Epithelial cell of proximal tubule (primary cell): ENCODE measurements around the gene KCTD18. TPM values are rescaled to one million over a fixed set of nuclear protein-coding genes. Genes with fewer than 3 reads are reported as not detected.

Experiments
- DNase-seq: peaks from one replicate; pipeline ENCODE4 v3.0.0-alpha.2; 2011; ENCODE audit warnings: low read depth
- H3K4me3 ChIP-seq: 2 replicates; pipeline ENCODE4 v1.5.1; 2011; ENCODE audit warnings: low read depth, mild to moderate bottlenecking, low read length
- total RNA-seq: library from RNA; depleted of rRNA; stranded (reverse); fragments of >200 nt; gene quantifications from 2 replicates; pipeline ENCODE4 v1.2.3, GENCODE V29; 2015
- TF ChIP-seq, protein P1 (sequence below): conservative IDR thresholded peaks from 2 replicates; pipeline ENCODE4 v1.5.1; 2012; ENCODE audit warnings: low read depth, mild to moderate bottlenecking, low read length

Gene KCTD18
- total RNA-seq, 1 donor from 2014 or later: 11.4 TPM

DNA sequence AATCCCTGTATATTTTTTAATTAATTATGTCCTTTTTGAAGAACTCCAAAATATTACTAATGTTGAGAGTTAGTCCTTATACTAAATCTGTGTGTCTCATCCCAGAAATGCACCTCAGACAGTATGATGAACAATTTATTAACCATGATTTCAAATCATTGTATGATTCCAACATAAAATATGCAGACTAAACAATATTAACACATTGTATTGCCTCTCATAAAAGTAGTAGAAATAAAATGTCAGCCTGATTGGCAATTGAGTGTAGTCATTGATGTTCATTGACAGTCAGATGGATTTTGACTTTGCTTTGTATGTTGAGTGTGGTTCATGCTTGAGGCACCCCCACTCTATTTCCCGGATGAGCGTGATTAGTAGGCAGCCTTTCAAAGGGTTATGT lies 57.5 kb downstream of the KCTD18 start:
- TF ChIP-seq, protein P1, sequence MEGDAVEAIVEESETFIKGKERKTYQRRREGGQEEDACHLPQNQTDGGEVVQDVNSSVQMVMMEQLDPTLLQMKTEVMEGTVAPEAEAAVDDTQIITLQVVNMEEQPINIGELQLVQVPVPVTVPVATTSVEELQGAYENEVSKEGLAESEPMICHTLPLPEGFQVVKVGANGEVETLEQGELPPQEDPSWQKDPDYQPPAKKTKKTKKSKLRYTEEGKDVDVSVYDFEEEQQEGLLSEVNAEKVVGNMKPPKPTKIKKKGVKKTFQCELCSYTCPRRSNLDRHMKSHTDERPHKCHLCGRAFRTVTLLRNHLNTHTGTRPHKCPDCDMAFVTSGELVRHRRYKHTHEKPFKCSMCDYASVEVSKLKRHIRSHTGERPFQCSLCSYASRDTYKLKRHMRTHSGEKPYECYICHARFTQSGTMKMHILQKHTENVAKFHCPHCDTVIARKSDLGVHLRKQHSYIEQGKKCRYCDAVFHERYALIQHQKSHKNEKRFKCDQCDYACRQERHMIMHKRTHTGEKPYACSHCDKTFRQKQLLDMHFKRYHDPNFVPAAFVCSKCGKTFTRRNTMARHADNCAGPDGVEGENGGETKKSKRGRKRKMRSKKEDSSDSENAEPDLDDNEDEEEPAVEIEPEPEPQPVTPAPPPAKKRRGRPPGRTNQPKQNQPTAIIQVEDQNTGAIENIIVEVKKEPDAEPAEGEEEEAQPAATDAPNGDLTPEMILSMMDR: no peak
- no peak overlapping the region for H3K4me3 ChIP-seq
- DNase-seq: no peak

DNA sequence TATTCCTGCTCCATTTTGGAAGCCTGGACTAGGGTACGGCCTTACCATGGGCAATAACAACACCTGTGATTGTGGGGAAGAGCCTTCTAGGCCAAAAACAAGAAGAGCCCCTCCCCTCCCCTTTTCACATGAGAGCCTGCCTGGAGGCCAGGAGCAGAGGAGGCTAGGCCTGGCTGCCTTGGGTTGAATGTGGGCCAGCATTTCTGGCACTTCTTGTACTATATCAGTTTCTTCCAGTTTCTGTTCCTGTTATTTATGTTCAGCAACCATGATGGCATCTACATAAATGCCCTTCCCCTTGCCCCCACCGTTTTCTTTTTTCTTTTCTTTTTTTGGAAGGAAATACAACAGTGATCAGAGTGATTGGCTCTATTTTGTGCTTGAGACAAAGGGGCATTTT lies 58.4 kb downstream of the KCTD18 start:
- DNase-seq: no peak
- H3K4me3 ChIP-seq: no peak overlapping the region
- TF ChIP-seq, protein P1: no peak

DNA sequence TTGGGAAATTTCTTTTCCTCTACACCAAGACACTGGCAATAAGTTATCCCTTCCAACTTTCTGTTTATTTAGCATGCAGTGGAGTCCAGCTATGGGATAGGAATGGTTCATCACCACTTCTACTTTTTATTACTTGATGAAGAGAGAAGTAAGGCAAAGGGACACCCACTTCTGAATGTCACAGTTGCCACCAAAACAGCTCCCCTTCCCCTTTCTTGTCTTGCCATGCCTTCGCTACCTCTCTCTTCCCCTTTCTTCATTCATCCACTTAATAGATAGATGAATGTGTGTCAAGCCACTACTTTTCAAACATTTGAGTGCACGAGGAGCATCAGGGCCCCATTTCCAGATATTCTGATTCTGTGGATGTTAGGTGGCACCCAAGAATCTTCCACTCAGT lies 59.6 kb downstream of the KCTD18 start:
- H3K4me3 ChIP-seq: no peak overlapping the region
- TF ChIP-seq, protein P1: no peak
- no peak for DNase-seq

DNA sequence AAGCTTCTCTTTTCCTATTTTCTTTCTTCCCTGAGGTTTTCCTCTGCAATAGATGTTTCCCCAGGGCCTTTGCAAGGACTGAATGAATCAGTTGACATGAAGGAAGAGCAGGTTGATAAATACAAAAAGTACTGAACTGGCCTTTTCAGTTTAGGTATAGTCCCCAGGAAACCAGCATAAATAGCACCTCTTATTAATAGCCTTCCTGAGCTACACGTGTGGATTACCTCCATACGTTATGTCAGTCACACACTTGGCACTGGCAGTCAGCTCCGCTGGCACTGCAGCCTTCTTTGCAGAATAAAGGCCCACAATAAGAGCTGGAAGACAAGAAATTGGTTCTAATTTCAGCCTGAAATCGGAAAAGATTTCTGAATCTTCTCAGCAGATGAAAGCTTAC lies 60.7 kb downstream of the KCTD18 start:
- H3K4me3 ChIP-seq: no peak overlapping the region
- TF ChIP-seq, protein P1: no peak
- DNase-seq: no peak

DNA sequence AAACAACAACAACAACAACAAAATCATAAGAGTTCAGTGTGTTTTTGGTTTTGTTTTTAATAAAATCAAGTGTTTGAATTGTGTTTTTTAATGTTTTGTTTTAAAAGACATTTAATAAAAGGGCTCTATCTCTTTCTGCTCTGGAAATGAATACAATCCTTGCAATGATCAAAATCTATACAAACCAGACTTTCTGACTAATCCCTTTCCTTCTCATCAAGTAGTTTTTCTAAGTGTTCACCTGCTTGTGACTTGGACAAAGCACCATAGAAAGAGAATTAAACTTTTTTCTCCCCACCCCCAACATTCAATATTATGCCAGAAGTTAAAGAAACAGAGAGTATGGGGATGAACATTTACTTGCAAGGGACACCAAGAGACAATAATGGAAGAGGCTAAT lies 61.4 kb downstream of the KCTD18 start:
- no peak for DNase-seq
- TF ChIP-seq, protein P1: no peak
- no peak overlapping the region for H3K4me3 ChIP-seq

DNA sequence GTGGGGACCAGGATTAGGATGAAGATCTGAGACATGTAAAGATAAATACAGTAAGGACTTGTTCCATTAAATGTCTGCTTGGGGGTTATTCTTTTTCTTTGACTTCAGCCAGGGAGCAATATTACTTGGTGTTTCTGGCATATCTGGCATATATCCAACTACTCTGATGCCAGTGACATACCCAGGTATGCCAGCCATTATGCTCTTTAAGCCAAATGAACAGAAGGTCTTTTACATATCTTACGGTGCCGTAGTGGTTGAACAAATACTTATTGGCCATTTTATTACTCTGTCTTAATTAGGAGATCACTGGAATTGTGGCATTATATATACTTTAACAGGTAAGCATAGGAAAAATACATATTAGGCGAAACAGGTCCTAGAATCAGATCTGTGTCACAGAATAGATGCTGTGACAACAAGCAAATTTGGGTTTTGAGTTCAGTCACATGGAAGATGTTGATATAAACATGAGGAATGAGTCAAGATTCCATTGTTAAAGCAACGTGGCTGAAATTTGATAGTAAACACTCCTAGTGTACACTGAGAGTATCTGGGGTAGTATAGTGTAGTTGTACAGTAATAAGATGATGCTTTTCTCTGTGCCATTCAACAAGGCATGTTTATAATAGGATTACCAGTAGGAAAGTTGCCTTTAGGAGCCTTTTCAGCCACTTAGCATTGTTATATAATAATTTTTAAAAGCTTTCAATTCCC lies 62.6 kb downstream of the KCTD18 start:
- TF ChIP-seq, protein P1: no peak
- no peak overlapping the region for H3K4me3 ChIP-seq
- DNase-seq: no peak

DNA sequence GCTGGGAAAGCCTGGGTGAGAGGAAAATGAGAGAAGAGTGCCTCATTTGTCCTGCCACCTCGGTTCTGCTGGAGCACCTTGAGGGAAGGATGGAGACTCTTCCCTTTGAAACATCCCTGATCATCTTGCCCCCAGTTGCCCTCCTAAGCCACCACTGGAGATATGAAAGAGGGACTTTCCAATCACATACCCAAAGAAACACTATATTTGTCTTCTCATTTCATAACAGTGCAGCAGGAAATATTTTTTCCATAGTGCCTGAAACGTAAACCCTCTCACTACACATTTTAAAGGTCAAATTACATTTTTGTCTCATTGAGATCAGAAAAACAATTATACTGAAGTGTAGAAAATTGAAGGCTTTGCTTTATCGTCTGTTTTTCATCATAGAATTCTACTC lies 63.3 kb downstream of the KCTD18 start:
- no peak for DNase-seq
- TF ChIP-seq, protein P1: no peak
- H3K4me3 ChIP-seq: no peak overlapping the region
